Measurements from ENCODE around the gene TP53AIP1. TPM values are rescaled to one million over a fixed set of nuclear protein-coding genes. Genes with fewer than 3 reads are reported as not detected.

TP53AIP1 gene
- total RNA-seq, 6 experiments from 2014 or later: 0.22 TPM; not detected in 5

- no peaks in the 10 kb centered on the region for H3K36me3 ChIP-seq
- no peaks in the 10 kb centered on the region for H3K27me3 ChIP-seq
- H3K4me1 ChIP-seq: peaks cover 0 to 50% (median 25%) of the 10 kb centered on the region in 4 donors
- no peak for TF ChIP-seq CTCF (IDR thresholded peaks at IDR 0.05)
- TF ChIP-seq POLR2A (IDR thresholded peaks at IDR 0.05): no peak
- peak overlapping the region in 1 of 3 donors; percentile 7 for H3K27ac ChIP-seq
- DNase-seq (peak; percentile 86 to 93 (median 92)), ATAC-seq (peak; percentile 76 to 89 (median 85))
- 20% methylated on average over 3 of the region's 6 CpGs for WGBS (ENCODE audit: insufficient coverage, low coverage, low lambda C conversion rate, missing lambda C conversion rate)
- intact Hi-C loops (cut with DNase I): no loop called here
- H3K4me3 ChIP-seq: no peak overlapping the region
- H3K9me3 ChIP-seq: no peaks in the 10 kb centered on the region
Observed at GRCh38 chr11:128894685-128895084, 48.0 kb downstream of the TP53AIP1 start.

DNA sequence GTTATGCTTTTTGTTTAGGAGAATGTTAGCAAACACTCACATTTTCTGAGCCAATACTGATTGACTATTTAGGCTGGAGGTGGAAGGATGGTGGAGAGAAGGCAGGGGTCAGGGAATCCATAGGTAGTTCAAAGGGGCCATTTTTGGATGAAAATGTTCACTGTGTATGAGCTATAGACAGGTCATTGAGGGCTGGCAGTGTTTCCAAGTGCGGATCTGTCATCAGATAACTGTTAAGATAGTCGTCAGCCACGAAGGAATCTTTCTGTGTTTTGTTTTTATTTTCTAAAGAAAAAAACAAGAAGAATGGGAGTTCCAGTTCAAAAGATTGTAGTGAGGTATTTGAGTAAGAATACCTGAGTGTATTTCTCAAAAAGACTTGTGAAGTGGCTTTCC, 48.4 kb downstream of the TP53AIP1 start:
- no peak overlapping the region for H3K4me3 ChIP-seq
- WGBS (ENCODE audit: insufficient coverage, low coverage, low lambda C conversion rate, missing lambda C conversion rate): 39% methylated on average over 3 of the region's 3 CpGs
- peaks cover 0 to 48% (median 24%) of the 10 kb centered on the region in 4 donors for H3K4me1 ChIP-seq
- TF ChIP-seq CTCF (IDR thresholded peaks at IDR 0.05) (no peak), POLR2A (IDR thresholded peaks at IDR 0.05) (no peak)
- ATAC-seq: no peak
- no peaks in the 10 kb centered on the region for H3K36me3 ChIP-seq
- no peaks in the 10 kb centered on the region for H3K27me3 ChIP-seq
- intact Hi-C loops (cut with DNase I): no loop called here
- H3K27ac ChIP-seq: peak overlapping the region in 1 of 3 donors; percentile 7
- no peaks in the 10 kb centered on the region for H3K9me3 ChIP-seq
- no peak for DNase-seq

GRCh38 chr11:128893578-128894285, 48.9 kb downstream of the TP53AIP1 start:
- ATAC-seq: no peak
- H3K27me3 ChIP-seq: no peaks in the 10 kb centered on the region
- intact Hi-C loops (cut with DNase I): no loop called here
- H3K36me3 ChIP-seq: no peaks in the 10 kb centered on the region
- DNase-seq: no peak
- H3K4me3 ChIP-seq: no peak overlapping the region
- H3K4me1 ChIP-seq: peaks cover 0 to 43% (median 21%) of the 10 kb centered on the region in 4 donors
- TF ChIP-seq POLR2A (IDR thresholded peaks at IDR 0.05): no peak
- no peak for TF ChIP-seq CTCF (IDR thresholded peaks at IDR 0.05)
- no peaks in the 10 kb centered on the region for H3K9me3 ChIP-seq
- H3K27ac ChIP-seq: no peak overlapping the region
- 62% methylated on average over 6 of the region's 9 CpGs for WGBS (ENCODE audit: insufficient coverage, low coverage, low lambda C conversion rate, missing lambda C conversion rate)

DNA sequence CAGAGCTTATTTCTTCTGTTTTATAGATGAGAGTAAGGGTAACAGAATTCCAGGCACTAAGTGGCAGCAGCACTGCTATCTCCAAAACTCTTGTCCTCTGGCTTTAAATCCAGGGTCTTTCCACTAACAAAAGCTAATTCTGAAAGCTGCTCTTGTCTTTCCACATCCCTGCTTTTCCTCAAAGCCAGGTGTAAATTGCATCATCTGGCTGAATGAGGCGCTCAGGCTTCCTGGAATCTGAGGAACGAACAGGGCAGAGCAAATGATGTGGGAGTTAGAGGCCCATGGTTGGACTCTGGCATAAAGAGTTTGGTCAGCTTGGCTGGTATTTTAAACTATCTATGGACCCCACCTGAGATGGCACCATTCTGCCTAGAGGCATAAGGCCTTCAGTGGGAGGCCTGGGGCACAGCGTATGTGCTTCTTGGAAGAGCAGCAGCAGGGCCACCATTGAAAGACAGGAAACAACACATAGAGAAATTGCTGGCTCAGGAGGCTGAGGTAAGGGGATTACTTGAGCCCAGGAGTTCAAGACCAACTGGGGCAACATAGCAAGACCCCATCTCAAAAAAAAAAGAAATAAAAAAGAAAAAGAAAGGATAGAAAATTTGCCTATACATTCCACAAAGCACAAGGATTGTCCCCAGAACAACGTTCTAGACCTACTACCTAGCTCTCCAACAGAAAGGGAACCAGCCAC, 49.7 kb downstream of the TP53AIP1 start:
- Histone ChIP-seq H3K27ac (no peak overlapping the region), H3K4me1 (peaks cover 0 to 37% (median 17%) of the 10 kb centered on the region in 4 donors), H3K36me3 (no peaks in the 10 kb centered on the region), H3K9me3 (no peaks in the 10 kb centered on the region), H3K27me3 (no peaks in the 10 kb centered on the region), H3K4me3 (no peak overlapping the region)
- DNase-seq (no peak), ATAC-seq (peak in 1 of 4 donors; percentile 34)
- TF ChIP-seq POLR2A (IDR thresholded peaks at IDR 0.05) (no peak), CTCF (IDR thresholded peaks at IDR 0.05) (no peak)
- WGBS (ENCODE audit: insufficient coverage, low coverage, low lambda C conversion rate, missing lambda C conversion rate): 46% methylated on average over 3 of the region's 4 CpGs
- intact Hi-C loops (cut with DNase I): no loop called here
